Loucy (cell line): ENCODE data around the gene VAV2.

Experiments
- EZH2phosphoT487 ChIP-seq: fragments of 200-600 bp; IDR thresholded peaks from 2 replicates; pipeline ENCODE4 v1.6.1; 2018; ENCODE audit warnings: antibody characterized with exemption, mild to moderate bottlenecking, moderate library complexity, borderline replicate concordance
- TF ChIP-seq, protein P1 (sequence below): fragments of 200-600 bp; sonication (generic); conservative IDR thresholded peaks from 2 replicates; pipeline ENCODE4 v1.5.1; 2014; ENCODE audit warnings: mild to moderate bottlenecking, antibody characterized with exemption, low read length

DNA sequence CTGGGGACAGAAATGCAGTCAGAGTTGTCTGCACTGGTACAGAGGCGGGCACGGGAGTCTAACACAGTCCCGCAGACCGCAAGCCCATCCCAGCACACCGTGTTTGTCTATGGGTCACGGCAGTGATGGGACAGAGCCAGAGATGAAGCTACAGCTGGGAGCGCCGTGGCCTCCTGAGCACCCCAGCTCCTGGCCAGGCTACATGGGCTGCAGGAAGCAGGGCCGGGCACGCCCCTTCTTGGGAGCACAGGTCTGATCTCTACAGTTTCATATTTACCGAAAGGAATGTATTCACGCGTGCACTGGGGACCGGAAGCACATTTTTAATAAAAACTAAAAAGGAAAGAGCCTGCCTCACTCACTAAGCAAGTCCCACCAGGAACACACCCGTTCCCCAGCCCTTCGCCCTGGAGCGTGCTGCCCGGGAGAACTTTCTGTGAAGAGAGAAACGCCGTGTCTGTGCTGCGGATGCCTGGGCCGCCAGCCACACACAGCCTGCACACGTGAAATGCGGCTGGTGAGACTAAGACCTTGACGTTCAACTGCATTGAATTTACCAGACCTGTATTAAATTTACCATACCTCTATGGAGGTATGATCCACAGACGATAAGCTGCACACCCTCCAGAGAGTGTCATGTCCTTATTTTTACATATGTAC, 81.1 kb downstream of the VAV2 start:
- TF ChIP-seq, protein P1, sequence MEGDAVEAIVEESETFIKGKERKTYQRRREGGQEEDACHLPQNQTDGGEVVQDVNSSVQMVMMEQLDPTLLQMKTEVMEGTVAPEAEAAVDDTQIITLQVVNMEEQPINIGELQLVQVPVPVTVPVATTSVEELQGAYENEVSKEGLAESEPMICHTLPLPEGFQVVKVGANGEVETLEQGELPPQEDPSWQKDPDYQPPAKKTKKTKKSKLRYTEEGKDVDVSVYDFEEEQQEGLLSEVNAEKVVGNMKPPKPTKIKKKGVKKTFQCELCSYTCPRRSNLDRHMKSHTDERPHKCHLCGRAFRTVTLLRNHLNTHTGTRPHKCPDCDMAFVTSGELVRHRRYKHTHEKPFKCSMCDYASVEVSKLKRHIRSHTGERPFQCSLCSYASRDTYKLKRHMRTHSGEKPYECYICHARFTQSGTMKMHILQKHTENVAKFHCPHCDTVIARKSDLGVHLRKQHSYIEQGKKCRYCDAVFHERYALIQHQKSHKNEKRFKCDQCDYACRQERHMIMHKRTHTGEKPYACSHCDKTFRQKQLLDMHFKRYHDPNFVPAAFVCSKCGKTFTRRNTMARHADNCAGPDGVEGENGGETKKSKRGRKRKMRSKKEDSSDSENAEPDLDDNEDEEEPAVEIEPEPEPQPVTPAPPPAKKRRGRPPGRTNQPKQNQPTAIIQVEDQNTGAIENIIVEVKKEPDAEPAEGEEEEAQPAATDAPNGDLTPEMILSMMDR: no peak
- TF ChIP-seq EZH2phosphoT487: no peak
